Activated CD8-positive, alpha-beta memory T cell treated with anti-CD3 and anti-CD28 coated beads, Interleukin-2, amount 50 U/mL, for 1 hour (primary cell): ENCODE measurements around the gene SLC9A5.
A peak's percentile ranks its signal among the peaks of the same experiment; 100 is the strongest.

Experiments used
- DNase-seq: peaks from one replicate; pipeline ENCODE4 v3.0.0-alpha.2; 2020; ENCODE audit errors: extremely low read depth

The SLC9A5 gene

GRCh38 chr16:67215706-67216105 lies 33.1 kb upstream of the SLC9A5 start:
- DNase-seq = no peak

- DNase-seq = no peak
Observed at GRCh38 chr16:67216612-67217490, 31.9 kb upstream of the SLC9A5 start.

GRCh38 chr16:67223992-67224391 lies 24.8 kb upstream of the SLC9A5 start:
- DNase-seq = no peak

DNA sequence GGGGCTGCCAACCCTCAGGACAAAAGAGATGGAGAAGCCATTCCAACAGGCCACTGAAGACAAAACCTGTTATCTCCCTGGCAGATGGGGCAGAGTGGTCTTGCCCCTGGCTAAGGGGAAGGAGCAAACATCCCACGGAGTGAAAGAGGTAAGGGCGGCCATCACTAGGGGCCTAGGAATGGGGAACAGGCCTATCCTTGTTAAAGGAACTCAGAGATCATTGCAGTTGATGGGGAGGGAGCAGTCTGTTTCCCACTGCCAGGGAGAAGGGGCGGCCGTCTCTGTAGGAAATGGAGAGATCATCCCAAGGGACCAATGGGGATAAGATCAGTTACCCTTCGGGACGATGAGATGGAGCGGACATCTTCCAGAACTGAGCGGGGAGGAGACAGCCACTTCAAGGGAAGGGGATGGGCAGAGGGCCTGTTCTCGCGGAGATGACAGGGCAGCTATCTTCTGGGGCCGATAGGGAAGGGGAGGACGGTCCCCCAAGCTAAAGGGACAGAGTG lies 22.4 kb upstream of the SLC9A5 start:
- no peak for DNase-seq

GRCh38 chr16:67226804-67227566 lies 21.8 kb upstream of the SLC9A5 start, which contains the start of gene TMEM208:
TSS of gene TMEM208 (plus strand) at chr16:67227130. CDS start at chr16:67227219, 89 bp downstream.
- peak; percentile 88 for DNase-seq

DNA sequence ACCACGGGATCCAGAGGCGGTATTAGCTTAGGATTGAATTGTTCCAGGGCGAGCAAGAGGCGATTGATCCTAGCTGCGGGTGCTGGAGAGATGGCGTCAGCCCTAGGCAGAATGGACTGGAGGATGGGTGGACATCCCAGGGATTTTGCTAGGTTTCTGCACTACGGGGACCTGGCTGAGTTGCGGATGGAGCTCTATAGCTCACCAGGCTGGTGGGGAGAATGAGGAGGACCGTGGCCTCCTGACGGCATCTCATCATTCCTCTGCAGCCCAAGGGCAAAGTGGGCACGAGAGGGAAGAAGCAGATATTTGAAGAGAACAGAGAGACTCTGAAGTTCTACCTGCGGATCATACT lies 21.2 kb upstream of the SLC9A5 start:
- DNase-seq = no peak

DNA sequence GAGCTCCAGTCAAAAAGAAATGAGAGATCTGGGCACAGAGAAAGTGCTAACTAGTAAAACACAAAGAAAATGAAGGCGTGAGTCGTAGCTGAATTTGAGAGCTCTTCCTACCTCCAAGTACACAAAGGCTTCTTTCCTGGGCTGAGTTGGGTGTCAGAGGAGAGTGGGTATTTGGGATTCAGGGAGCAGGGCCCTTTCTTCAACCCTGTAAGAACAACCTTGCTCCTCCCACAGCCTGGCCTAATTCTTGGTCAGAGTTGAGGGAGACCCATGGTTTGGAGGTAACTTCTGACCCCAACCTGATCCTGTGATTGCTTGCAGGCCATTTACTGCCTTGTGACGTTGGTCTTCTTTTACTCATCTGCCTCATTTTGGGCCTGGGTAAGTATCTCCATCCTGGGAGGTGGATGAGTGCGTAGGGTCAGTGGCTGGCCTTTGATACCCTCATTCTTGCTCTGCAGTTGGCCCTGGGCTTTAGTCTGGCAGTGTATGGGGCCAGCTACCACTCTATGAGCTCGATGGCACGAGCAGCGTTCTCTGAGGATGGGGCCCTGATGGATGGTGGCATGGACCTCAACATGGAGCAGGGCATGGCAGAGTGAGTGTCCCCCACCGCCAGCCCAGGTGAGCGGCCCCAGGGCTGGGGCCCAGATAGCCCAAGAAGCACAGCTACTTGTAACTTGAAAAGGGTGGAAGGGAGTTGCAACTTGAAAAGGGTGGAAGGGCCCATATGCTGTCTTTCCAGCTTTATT lies 20.6 kb upstream of the SLC9A5 start:
- DNase-seq = no peak

DNA sequence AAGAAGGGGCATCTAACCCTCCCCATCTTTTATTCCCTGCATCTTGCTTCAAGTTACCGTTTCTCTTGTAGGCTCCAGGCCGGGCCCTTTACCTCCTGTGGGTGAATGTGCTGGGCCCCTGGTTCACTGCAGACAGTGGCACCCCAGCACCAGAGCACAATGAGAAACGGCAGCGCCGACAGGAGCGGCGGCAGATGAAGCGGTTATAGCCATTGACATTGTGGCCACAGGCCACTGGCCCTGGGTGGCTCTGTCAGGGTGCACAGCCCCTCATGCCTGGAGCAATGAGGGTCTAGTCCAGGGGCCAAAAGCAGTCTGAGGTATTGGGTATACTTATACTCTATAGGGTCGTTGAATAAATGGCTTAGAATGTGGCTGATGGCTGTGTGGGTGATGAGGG lies 19.9 kb upstream of the SLC9A5 start:
- DNase-seq = no peak

DNA sequence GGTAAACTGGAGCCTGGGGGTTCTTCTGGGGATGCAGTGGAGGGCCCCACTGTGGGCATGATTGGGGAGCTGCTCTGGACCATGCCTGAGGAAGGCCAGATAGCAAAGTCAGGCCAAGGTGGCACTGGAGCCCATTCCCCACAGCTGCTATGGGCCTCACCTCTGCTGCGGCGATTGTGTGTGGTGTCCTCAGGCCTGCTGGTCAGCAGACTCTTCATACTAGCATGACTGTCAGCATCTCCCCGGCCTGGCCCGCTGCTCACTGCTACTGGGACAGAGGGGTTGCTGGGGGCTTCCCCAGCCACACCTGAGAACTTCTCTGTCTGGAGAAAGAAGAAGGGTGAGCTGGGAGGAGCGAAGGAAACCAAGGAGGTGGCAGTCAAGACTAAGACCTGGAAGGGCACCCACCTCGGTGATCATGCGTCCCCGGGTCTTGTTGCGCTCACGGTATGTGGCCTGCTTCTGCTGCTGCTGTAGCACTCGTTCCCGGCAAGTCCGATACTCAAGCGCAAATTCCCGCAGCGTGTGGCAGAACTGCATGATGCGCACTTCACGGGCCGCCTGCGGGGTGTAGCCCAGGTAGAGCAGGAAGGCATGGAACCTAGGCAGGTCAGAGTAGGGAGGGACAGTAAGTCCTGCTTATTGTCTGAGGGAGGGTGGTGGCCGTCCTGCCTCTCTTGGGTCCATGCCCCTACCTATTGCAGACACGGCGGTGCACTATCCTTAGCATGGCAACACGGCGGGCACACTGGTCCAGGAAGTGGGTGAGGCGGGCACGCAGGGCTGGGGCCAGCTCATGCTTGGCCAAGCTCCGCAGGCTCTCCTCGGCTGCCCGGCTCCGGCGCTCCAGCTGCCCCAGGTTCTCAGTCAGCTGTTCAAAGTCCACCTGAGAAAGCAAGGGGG lies 18.6 kb upstream of the SLC9A5 start:
- DNase-seq = no peak

- DNase-seq = no peak
Observed at GRCh38 chr16:67230809-67231660, 17.7 kb upstream of the SLC9A5 start.

DNA sequence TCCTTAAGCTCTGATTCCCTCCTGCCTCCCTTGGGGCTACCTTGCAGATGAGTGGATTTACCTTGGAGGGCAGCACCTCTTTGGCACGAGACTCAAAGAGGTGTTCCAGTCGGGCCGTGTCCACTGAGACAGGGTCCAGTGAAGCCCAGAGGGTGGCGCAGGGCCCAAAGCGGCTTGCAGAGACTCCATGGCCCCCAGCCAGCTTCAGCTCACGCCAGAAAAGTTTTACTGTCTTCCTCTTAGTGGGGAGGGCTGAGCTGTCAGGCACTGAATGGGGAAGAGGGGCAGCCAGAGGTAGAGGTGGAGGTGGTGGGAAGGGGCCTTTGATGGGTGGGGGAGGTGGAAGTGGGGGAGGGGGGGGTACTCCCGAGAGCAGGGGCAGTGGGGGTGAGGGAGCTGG lies 15.2 kb upstream of the SLC9A5 start:
- no peak for DNase-seq

- no peak for DNase-seq
Observed at GRCh38 chr16:67234180-67234597, 14.6 kb upstream of the SLC9A5 start.

- DNase-seq = no peak
Observed at GRCh38 chr16:67235816-67236562, 12.8 kb upstream of the SLC9A5 start.

GRCh38 chr16:67236563-67237395 lies 12.0 kb upstream of the SLC9A5 start:
- DNase-seq = no peak

DNA sequence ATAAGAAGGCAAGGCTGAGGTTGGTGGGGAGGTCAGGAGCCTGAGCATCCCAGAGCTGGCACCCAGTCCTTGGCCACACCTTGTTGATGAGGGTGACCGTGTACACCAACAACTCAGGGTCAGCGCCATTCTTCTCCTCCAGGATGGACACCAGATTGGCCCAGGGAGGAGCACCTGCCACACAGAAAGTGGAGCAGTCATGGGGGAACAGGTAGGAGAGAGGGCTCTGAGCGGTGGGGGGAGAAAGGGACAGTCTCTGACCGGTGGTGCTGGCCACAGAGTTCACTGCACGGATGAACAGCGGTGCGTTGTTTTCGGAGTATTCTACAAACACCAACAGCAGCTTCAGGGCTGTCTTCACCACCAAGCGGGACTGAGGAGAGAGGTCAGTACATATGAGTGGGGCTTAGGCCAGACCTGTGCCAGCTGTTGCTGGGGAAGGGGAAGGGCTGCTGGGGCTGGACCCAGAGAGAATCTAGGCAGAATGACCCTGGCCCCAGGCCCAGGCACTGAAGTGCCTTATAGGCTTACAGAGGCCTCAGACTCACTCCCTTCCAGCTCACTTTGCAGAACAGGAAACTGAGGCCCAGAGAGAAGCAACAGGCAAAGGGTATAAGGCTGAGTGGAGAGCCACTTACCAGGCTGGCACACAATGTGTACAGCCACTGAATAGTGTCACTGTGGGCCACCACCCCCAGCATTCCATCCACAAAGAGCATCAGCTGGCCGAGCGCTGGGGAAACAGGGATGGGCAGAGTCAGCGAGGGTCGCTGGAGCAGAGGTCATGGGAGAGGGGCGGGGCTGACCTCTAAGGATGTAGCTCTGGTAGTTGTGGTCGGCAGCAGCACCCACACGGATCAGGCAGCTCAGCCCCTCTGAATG lies 11.1 kb upstream of the SLC9A5 start:
- DNase-seq = no peak

GRCh38 chr16:67238278-67238575 lies 10.6 kb upstream of the SLC9A5 start:
- DNase-seq = no peak

DNA sequence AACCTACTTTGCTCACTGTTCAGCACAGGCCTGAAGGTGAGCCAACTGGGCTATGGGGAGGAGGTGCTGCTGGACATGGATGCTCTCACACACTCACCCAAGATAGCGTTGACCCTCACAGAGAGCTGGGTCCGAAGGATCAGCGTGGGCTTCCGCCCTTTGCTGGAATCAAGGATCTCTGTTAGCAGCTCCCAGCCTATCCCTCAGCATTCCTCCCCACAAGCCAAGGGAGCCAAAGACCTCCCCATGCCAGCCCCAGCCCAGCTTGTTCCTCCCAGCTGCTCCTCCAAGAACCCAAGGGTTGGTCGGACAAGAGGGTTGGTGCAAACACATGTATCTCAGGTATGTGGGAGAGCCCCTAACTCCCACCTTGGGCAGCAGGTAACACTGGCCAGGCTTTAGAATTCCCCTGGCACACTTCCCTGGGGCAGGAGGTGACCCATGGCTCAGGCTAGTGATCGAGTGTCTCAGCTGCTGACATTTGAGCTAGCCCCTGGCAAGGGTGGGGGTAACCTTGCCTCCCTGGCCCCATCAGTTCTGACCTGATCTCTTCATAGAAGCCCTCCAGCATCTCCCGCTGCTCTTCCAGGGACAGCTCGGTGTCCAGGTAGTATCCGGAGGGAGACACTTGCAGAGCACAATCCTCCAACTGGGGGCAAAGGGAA lies 9.8 kb upstream of the SLC9A5 start:
- no peak for DNase-seq
